ENCODE results near the gene NR4A1. TPM values are rescaled to one million over a fixed set of nuclear protein-coding genes. Genes with fewer than 3 reads are reported as not detected.
A peak's percentile ranks its signal among the peaks of the same experiment; 100 is the strongest.

NR4A1 gene
- total RNA-seq, 1 donor from 2014 or later = 1.1 TPM

- no peak for DNase-seq (ENCODE audit: low read depth, low spot score)
Measured at GRCh38 chr12:52041035-52041434, 10.2 kb upstream of the NR4A1 start.

DNA sequence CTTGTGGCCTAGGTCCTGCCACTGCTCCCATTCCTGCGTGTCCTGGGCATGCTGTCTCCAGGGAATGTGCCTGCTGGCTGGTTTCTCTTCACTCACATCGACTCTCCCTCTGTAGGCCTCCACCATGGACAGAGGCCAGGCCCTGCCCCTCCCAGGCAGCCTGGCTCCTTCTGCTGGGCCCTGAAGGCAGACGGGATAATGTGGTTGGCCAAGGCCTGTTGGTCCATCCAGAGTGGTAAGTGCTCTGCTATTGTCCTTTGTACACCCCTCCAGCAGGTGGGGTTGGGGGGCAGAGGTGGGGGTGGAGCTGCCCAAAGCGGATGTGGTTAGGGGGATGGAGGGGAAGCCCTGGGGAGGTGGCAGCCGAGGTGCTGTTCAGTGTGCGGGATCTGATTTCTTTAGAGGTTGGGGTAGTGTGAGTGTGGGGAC is 9.5 kb upstream of the NR4A1 start:
- no peak for DNase-seq (ENCODE audit: low read depth, low spot score)

GRCh38 chr12:52042706-52043385 is 8.4 kb upstream of the NR4A1 start:
- no peak for DNase-seq (ENCODE audit: low read depth, low spot score)

DNA sequence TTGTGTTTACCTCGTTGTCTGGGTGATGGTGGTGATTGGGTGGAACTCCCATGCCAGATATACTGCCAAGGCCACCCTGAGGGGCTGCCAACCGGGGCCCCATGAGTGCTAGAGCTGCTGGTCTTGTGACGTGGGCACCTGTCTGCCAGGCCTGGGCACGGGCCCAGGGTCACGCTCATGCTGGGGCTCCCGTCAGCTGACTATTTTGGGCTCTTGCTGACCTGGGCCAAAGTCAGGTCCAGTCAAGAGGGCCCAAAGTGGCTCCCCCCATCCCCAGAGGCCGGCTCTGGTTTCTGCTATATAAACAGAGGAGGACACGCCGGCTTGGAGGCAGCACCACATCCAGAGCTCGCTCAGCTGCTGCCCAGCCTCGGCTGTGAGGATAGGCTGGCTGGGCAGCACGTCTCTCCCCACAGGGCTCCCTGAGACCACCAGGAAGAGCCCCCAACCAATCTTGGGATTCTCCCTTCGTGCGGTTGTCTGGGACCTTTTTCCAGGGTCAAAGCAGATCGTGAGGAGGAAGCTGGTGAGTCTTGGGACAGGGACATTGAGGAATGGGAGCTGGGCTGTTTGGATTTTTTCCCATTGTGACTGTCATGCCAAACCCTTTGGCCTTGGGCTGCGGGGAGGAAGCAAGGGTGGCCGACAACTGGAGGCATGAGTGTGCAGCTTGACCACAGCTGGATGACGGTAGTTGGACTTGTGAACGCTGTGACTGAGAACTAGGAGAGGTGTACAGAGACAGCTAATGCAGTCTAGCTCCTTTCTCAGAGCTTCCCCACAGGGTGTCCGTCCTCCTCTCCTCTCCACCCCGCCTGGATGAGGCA is 7.6 kb upstream of the NR4A1 start:
- DNase-seq (ENCODE audit: low read depth, low spot score) = no peak

DNA sequence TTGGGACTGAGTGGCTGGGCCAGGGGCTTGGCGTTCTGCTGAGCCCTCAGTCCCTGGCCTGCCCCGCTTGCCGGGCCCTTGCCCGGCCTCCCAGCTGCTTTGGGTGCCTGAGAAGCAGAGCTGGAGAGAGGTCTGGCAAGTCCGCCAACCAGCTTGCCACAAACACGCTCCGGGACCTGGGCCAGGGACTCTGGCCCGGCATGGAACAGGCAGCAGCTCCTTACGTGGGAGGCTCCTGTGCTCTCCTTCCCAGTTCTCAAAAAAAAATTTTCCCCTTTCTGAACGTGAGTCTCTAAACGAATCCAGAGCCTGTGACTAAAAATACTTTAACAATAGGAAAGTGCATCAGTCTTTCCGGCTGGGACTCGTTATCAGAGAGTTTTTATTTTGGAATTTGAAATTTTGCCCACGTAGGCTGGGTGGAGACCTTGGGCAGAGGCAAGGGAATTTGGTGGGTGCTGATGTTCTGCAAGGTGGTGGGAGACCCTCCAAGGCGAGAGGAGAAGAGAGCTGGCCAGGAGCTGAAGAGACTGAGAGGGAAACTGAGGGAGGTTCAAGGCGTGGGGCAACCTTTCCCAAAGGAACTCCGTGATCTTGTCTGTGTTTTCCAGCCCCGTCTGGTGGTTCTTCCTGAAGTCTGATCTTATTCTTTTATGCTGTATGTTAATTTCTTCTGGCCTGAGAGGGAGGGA is 6.8 kb upstream of the NR4A1 start:
- peak; percentile 53 for DNase-seq (ENCODE audit: low read depth, low spot score)

DNA sequence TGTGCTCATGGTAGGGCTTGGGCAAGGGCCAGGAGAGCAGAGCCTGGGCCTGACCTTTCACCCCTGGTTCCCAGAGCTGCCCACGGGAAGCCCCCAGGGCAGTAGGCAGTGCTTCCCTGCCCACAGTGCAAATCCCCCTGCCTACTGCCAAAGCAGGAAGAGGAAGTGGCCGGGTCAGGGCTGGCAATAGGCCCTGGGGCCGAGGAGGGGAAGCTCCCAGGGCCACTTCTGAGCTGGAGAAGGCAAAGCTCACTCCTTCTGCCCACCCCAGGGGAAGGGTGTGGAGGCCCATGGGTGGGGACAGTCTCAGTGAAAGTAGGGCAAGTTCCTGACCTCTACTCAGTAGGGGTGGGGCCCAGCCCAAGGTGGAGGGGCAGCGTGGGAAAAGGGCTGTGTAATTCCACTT is 5.4 kb upstream of the NR4A1 start:
- no peak for DNase-seq (ENCODE audit: low read depth, low spot score)

GRCh38 chr12:52046859-52047258 is 4.4 kb upstream of the NR4A1 start:
- no peak for DNase-seq (ENCODE audit: low read depth, low spot score)

DNA sequence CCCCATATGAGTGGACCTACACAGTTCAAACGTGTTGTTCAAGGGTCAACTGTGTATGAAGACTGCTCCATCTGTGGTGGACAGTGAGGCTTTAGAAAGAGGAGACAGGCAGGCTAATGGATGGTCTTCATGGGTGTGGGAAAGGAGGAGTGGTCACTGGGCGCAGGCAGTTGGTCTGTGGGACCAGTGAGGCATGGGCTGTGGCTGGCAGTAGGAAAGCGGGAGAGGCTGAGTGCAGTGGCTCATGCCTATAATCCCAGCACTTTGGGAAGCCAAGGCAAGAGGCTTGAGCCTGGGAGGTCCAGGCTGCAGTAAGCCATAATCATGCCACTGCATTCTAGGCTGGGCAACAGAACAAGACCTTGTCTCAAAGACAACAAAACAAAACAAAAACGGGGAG is 2.0 kb upstream of the NR4A1 start:
- DNase-seq (ENCODE audit: low read depth, low spot score) = no peak

- DNase-seq (ENCODE audit: low read depth, low spot score) = no peak
Measured at GRCh38 chr12:52049688-52050087, 1.6 kb upstream of the NR4A1 start.

DNA sequence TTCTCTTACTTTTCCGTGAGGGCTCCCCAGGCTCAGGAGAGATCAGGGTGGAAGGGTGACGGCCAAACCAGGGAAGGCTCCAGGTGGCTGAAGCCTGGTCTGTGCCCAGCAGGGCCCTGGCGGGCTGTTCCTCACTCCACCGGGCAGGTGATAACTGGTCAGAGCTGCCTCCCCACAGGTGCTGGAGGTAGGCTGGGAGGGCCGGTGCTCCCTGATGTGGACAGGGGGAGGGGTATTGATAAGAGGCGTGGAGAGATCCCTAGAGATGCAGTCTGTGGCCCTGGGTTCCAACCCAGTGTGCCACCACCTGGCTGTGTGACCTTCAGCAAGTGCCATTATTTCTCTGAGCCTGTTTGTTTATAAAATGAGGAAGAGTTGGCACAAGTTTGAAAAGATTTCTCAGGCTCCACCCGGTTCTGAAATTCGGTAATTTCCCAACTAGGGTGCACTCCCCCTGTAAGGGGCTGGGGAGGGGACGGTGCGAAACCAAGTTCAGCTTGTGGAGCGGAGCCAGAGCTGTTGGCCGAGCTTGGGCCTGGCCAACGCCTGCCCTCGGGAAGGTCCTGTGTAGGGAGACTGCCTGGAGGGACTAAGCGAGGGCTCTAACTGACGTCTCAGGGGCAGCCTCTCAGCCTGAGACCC is 1.0 kb upstream of the NR4A1 start:
- DNase-seq (ENCODE audit: low read depth, low spot score) = no peak

DNA sequence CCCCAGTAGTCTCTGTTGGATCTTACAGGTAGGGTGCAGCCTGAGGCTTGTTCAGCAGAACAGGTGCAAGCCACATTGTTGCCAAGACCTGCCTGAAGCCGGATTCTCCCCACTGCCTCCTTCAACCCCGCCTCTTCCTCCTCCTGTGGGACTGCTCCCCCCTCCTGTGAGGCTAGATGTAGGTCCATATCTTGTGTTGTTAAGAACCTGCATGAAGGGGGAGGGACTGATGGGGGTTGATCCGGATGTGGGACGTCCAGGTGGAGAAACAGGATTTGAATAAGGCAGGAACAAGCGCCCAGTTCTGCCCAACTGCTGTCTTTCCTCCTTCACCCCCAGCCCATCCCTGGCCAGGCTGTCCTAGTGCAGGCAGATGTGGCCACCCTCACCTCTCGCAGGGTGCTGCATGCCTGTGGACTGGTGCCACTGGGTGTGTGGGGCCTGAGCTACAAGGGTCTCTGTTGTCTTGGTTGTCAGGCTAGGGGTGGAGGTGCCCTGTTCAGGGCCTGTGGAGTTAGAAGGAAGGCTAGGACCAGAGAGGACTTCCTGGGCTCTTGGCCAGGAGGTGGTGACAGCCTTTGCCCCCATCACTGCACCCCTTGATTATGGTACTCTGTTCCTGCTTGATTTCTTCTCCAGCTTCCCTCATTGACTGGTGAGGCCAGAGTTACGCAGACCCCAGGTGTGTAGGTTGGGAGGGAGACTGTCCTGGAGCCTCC is 1.4 kb downstream of the NR4A1 start:
- no peak for DNase-seq (ENCODE audit: low read depth, low spot score)

DNA sequence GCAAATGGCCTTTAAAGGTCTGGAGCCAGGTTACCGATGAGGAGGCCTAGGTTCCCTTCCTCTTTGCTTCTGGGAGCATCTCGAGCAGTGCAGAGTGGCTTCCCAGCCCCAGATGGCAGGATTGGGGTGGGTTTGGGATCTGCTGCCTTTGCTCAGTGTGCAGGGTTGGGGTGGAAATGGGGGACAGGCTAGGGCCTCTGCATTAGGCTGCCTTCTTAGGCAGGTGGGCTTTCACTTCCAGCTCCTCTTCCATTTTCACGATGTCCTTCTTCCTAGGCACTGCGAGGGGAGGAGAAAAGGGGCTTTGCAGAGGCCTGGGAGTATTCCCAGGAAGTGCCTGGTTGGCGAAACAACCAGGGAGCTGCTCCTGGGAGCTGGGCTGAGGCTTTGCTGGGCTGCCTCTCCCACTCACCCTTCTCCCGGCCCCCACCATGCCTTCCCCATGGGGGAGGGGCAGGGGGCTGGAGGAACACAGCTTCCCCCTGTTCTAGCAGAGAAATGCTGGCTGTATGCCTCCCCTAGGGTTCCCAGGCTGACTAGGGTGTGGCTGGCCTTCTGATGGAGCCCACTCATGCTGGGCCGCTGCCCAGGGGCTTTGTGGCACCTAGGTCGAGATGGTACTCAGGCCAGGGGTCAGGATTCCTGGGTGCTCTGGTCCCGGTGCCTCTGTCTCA is 2.4 kb downstream of the NR4A1 start:
- DNase-seq (ENCODE audit: low read depth, low spot score) = no peak

DNA sequence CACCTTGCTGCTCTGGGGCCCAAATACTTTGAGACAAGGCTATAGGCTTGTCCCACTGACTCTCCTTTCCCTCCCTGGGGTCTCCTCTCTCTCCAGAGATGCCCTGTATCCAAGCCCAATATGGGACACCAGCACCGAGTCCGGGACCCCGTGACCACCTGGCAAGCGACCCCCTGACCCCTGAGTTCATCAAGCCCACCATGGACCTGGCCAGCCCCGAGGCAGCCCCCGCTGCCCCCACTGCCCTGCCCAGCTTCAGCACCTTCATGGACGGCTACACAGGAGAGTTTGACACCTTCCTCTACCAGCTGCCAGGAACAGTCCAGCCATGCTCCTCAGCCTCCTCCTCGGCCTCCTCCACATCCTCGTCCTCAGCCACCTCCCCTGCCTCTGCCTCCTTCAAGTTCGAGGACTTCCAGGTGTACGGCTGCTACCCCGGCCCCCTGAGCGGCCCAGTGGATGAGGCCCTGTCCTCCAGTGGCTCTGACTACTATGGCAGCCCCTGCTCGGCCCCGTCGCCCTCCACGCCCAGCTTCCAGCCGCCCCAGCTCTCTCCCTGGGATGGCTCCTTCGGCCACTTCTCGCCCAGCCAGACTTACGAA is 3.1 kb downstream of the NR4A1 start:
- no peak for DNase-seq (ENCODE audit: low read depth, low spot score)

DNA sequence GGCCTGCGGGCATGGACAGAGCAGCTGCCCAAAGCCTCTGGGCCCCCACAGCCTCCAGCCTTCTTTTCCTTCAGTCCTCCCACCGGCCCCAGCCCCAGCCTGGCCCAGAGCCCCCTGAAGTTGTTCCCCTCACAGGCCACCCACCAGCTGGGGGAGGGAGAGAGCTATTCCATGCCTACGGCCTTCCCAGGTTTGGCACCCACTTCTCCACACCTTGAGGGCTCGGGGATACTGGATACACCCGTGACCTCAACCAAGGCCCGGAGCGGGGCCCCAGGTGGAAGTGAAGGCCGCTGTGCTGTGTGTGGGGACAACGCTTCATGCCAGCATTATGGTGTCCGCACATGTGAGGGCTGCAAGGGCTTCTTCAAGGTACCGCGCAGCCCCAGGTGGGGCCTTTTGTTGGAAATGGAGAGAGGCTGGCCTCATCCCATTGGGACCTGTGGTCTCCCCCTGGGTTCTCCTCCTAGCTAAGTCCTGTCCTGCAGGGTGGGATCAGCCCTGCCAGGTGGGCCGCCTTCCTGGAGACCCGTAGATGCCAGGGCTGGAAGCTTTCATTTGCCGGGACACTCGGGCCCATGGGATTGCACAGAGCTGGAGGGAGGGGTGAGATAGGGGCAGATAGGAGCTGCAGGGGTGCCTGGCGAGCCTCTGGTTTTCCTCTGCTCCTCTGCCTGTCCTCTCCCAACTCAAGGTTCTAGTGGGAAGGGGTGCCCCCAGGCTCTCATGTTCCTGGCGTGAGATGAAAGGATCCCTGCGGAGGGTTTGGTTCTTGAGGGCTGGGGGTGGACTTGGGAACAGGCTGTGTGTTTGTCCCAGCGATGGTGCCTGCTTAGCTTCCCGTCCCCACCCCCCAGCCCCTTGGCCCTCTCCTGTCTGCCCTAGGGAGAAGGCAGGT is 3.8 kb downstream of the NR4A1 start:
- DNase-seq (ENCODE audit: low read depth, low spot score) = no peak

DNA sequence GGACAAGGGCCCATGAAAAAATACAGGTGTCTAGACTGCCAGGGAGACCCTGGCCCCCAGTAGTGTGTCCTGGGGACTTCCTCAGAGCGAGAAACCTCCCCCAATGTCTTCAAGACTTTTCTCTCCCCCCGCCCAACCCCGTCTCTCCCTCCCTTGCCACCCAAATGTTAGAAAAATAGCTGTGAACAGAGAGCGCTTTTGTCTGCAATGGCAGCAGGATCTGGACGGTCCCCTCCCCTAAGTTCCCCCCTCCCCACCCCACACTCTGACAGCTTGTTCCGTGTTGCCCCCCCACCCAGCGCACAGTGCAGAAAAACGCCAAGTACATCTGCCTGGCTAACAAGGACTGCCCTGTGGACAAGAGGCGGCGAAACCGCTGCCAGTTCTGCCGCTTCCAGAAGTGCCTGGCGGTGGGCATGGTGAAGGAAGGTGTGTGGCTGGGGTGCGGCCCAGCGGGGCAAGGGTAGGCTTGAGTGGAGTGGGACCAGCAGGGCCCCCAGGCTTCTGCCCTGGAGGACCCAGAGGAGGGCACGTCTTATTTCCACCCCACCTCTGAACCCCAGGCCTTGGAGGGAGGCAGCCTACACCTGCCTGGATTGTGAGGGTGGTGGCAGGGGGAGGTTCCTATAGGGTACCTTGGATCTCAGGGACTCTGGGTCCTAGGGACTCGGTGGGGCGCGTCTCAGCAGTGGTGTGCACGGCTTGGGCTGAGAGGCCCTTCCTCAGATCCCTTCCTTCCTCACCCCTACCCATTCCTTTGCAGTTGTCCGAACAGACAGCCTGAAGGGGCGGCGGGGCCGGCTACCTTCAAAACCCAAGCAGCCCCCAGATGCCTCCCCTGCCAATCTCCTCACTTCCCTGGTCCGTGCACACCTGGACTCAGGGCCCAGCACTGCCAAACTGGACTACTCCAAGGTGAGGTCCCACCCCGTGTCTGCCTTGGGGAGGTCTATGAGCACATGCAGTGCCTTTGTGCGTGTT is 4.8 kb downstream of the NR4A1 start:
- no peak for DNase-seq (ENCODE audit: low read depth, low spot score)

- DNase-seq (ENCODE audit: low read depth, low spot score) = no peak
Measured at GRCh38 chr12:52056801-52057637, 5.8 kb downstream of the NR4A1 start.

All from pulmonary artery endothelial cell (primary cell).